Amygdala (tissue), 56 donors: ENCODE measurements around the gene CYP1B1.
"Not testable (repeated sequence)": the region's sequence is repeated elsewhere in the genome, so short reads cannot be mapped to it uniquely, and the experiment has no call there.

ENCODE experiments used
- DNase-seq, 56 donors: peaks; one replicate each; lab custom pipeline; 2025; lab: John Stamatoyannopoulos, UW

CYP1B1 gene

GRCh38 chr2:38038682-38039081, 37.3 kb downstream of the CYP1B1 start:
- no peak for DNase-seq

DNA sequence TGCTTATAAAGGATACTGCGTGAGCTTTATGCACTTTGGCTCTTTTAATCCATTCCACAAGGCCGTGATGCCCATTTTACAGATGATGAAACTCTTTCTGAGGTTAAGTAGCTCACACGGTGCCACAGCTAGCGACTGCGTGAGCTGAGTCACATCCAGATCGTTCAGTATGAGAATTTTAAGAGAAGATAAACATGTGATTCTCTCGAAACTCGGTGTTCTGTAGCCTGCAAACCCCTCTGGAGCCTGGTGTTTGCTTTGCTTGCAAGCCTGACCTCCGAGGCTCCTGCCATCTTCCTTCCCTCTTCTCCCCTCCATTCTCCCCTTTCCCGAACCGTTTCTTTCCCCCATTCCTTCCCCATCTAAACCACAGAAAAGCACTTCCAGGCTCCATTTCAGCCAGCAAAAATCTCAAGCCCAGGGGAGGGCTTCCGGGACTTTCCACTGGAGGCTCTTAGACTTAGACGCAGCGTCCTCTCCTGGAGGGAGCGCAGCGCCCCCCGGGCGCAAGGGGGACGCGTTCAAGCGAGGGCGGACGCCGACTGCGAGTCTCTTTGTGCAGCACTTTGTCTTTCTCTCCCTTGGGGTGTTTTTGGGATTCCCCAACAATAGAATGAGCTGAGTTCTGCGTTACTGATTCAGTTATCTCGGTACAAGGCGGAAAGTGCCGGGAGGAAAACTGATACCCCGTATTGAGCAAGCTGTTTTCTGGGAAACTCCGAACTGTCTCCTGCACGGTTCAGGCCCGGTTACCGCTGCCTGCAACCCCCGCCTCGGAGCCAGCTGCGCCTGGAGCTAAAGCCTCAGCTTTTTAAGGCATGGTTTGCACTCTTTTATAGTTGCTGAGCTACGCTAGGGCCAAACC, 38.0 kb downstream of the CYP1B1 start:
- peak in 15 of 56 donors; percentile 2 to 47 (median 10) for DNase-seq

DNA sequence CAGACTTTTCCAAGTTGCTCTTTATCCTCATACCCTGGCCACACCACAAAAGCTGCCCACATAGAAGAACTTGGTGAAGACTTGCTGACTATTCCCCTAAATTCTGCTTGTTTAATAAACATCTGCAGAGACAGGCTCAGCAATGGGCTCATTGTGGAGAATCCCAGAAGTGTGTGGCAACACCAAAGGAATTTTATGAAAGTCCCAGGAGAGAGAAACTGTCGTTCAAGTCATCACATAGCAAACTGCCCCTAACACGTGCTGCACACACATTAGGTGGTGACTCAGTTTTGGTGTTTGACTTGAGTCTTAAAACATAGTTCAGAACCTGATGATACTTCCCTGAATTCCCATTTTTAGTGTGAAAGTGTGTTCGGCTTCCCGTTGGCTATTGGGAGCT, 38.6 kb downstream of the CYP1B1 start:
- DNase-seq: no peak

- DNase-seq: no peak
These were observed 40.0 kb downstream of the CYP1B1 start for GRCh38 chr2:38035968-38036367.

- no peak for DNase-seq
These were observed 42.3 kb downstream of the CYP1B1 start for GRCh38 chr2:38033646-38034045.

DNA sequence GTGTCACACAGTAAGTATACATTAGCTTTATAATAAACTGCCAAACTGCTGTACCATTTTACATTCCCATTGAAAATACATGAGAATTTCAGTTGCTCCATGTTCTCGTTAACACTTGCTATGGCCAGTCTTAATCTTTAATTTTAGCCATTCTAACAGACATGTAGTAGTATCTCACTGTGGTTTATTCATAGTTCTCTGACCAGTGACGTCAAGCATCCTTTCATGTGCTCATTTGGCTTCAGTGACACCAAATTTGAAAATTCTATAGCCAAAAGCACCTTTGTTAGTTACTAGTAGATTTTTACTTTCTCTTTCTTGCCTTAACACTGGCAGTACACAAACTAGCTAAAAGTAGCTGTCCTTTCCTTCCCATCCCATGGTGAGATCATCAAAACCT, 43.0 kb downstream of the CYP1B1 start:
- no peak for DNase-seq

- DNase-seq: no peak
These were observed 45.2 kb downstream of the CYP1B1 start for GRCh38 chr2:38030635-38031355.

DNA sequence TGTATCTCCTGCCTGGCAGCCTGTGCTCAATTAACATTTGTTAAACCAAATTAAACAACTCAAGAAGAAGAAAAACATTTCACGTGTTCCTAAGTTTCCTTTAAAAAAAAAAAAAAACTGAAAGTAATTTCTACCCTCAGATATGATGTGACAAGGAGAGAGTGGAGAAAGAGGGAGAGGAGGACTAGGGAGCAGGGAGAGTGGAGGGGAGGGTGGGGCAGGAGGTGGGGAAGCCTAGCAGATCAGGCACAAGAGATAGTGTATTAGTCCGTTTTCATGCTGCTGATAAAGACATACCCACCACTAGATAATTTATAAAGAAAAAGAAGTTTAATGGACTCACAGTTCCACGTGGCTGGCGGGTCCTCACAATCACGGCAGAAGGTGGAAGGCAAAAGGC, 46.4 kb downstream of the CYP1B1 start:
- DNase-seq: no peak

GRCh38 chr2:38028829-38029228, 47.1 kb downstream of the CYP1B1 start:
- DNase-seq: no peak

DNA sequence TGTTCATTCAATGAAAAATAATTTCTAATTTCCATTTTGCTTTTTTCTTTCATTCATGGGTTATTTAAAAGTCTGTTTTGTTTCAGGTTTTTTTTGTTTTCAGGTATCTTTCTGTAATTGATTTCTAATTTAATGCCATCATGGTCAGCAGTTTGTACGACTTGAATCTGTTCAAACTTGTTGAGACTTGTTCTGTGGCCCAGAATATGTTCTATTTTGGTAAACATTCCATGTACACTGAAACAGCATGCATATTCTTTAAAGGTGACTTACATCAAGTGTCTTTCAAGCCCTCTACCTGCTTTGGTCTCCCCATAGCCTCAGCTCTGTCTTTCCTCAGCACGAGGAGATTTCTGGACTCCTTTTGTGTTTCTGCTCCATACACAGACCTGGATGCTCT, 49.1 kb downstream of the CYP1B1 start:
- no peak for DNase-seq

- DNase-seq: no peak
These were observed 54.4 kb downstream of the CYP1B1 start for GRCh38 chr2:38021589-38021988.

DNA sequence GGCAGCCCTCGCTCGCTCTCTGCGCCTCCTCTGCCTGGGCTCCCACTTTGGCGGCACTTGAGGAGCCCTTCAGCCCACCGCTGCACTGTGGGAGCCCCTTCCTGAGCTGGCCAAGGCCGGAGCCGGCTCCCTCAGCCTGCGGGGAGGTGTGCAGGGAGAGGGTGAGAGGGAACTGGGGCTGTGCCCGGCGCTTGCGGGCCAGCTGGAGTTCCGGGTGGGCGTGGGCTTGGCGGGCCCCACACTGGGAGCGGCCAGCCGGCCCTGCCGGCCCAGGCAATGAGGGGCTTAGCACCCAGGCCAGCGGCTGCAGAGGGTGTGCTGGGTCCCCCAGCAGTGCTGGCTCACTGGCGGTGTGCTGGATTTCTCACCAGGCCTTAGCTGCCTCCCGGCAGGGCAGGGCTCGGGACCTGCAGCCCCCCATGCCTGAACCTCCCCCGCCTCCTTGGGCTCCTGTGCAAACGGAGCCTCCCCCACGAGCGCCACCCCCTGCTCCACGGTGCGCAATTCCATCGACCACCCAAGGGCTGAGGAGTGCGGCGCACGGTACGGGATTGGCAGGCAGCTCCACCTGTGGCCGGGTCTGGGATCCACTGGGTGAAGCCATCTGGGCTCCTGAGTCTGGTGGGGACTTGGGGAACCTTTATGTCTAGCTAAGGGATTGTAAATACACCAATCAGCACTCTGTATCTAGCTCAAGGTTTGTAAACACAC, 55.4 kb downstream of the CYP1B1 start:
- DNase-seq: not testable (repeated sequence)

DNA sequence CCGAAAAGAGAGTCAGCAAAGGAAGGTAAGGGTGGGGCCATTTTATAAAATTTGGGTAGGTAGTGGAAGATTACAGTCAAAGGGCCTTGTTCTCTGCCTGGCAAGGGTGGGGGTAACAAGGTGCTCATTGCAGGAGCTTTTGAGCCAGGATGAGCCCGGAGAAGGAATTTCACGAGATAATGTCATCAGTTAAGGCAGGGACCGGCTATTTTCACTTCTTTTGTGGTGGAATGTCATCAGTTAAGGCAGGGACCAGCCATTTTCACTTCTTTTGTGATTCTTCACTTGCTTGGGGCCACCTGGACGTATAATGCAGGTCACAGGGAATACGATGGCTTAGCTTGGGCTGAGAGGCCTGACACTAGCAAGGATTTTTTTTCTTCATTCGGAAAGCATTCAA, 58.1 kb downstream of the CYP1B1 start:
- DNase-seq: no peak
